GM18858 (cell line): ENCODE data around the gene EOMES.

Experiments used
- ATAC-seq: cut with Tn5 transposase; IDR thresholded peaks from one replicate; pipeline ENCODE4 v1.9.1; 2021; ENCODE audit not compliant: unreplicated experiment

The EOMES gene

DNA sequence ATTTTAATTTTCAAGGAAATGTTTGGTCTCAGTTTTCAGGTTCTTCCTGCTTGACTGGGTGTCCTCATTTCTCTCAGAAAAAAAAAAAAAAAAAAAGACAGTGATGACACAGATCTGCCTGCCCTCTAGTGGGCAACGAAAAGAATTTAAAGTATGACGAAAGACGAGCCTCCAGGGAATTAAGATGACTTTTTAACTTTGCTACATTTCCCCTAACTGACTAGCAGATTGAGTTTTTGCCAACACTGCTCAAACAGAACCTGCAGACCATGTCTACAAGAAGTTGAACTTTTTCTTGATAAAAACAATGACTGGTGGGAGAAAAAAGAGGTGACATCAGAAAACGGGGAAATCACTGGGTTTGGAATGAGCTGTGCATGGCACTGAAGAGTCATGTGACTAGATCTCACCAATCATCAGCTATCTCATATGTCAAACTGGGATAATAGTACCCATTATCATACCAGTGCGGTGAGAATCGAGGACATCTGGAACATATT lies 40.8 kb downstream of the EOMES start:
- ATAC-seq, result peak; percentile 64

DNA sequence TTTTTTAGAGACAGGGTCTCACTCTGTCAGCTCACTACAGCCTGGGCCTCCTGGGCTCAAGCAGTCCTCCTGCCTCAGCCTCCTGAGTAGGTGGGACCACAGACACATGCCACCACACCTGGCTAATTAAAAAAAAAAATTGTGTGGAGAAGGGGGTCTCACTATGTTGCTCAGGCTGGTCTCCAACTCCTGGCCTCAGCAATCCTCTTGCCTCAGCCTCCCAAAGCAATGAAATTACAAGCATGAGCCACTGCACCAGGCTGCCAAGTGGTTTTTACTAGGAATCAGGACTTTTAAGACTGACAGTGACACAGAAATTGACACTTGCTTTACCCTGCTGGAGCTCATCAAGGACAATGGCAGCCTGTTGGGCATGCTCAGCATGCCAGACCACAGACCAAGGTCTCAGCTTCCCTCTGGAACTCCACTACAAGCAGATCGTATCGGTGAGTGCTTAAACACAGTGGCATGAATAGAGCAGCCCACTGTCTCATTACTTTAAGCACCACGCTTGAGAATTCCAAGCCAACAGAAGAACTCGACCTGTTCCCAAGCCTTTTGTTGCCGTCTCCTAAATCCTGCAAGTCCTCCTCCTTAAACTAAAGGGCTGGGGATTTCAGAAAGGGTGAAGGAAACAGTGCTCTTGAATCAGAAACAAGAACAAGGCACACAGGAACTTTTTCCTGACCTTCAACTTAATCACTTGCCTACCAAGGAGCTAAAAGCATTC lies 41.4 kb downstream of the EOMES start:
- no peak for ATAC-seq

DNA sequence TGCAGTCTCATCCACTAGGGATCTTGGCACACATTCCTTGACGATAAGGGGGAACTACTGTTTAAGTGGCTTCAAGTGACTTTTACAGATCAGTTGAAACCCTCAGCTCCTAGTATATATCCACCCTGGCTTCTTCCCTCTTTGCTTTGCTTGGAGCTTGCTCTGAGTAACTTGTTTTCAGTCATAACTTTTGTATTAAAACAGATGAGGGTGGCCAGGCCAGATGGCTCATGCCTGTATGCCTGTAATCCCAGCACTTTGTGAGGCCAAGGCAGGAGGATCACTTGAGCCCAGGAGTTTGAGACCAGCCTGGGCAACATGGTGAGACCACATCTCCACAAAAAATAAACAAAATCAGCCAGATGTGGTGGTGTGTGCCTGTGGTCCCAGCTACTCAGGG lies 42.4 kb downstream of the EOMES start:
- no peak for ATAC-seq

DNA sequence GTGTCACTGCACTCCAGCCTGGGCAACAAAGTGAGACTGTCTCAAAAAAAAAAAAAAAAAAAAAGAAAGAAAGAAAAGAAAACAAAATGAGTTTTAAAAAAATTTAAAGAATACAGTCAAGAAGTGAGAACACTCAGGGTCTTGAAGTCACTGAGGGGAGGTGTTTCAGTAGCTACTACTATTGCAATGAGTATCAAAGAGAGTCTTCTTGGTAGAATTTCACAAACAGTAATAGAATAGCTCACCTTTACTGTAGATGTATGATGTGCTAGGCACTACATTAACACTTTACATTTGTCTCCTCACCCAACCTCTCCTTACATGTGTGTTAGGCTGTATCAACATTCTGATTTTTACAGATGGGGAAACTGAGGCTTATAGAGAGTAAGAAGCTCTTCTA lies 43.9 kb downstream of the EOMES start:
- no peak for ATAC-seq

DNA sequence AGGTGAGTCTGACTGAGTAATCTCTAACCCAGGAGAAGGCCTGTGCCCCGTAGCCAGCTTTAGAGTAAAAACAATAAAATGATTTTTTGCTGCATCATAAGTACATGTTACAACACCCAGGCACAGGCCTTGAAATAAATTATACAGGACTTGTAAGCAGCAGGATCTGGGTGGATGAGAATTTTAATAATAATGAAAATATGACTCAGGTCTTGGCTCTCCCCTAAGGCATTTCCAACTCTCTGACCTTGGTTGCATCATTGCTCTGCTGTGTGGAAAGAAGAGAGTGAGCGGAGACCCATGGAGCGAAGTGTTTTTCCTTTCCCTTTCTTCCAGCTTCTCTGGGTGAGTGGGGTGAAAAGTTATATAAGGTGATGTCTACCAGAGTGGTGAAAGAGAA lies 44.6 kb downstream of the EOMES start:
- no peak for ATAC-seq

DNA sequence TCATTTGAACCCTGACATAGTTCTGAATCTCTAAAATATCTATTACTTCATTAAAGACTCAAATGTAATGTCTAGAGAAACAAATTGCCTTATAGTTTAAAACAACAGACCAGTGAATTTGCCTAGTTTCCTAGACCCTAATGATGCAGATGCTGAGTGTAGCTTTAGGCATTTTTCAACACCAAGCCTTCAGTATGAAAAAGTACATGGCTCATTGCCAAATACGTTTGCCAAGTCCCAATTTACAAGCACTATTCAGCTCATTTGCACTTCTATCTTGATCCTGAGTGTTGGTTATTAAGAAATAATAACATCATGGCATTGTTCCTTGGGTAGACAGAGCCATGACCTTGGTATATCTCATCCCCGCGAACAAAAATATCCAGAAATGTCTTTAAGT lies 46.8 kb downstream of the EOMES start:
- no peak for ATAC-seq

DNA sequence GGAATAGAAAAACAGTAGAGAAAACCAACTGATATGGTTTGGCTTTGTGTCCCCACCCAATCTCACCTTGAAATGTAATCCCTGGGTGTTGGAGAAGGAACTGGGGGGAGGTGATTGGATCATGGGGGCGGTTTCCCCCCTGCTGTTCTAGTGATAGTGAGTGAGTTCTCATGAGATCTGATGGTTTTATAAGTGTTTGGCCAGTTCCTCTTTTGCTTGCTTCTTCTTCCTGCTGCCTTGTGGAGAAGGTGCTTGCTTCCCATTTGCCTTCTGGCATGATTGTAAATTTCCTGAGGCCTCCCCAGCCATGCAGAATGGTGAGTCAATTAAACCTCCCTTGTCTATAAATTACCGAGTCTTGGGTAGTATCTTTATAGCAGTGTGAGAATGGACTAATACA lies 48.4 kb downstream of the EOMES start:
- ATAC-seq, result no peak

DNA sequence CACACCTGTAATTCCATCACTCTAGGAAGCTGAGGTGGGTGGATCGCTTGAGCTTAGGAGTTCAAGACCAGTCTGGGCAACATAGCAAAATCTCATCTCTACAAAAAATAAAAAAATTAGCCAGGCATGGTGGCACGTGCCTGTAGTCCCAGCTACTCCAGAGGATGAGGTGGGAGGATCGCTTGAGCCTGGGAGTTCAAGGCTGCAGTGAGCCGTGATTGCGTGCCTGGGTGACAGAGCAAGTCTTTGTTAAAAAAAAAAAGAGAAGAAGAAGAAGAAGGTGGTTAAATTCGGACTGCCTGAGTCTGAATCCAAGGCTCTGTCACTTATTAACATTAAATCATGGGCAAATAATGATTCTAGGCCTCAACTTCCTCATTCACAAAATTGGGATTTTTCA lies 51.0 kb downstream of the EOMES start:
- no peak for ATAC-seq

DNA sequence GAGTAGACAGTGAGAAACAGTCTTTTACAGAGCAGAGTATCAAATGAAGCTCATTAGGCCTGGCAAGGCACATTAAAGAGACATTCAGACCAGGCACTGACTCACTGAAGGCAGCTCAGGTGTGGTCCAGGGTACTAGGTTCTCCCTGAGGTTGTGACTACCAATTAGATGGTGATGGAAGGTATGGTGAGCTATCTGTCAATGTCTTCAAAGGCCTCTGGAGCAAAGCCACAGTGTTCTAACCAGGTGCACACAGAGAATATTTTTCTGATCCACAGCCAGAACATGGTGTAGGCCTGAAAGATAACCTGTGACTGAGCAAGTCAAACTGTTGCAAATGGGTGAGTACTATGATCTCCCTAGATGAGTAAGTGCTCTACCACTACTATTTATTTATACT lies 51.5 kb downstream of the EOMES start:
- no peak for ATAC-seq

DNA sequence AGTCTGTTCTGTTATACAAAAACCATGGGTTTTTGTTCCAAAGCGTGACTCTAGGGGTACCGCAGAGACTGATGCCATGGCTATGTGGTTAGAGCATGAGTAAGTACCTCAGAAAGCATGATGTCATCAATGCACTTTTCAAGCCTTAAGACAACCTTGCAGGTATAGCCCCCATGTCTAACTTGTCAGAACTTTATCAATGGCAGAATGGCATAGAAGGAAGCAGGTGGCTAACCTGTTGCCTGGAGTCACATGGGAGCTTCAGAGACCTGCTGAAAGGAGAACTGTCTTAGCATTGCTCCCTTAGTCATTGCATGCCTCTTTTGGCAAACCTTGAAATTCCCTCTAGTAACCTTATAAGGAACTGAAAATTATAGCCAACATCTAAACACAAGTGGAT lies 52.5 kb downstream of the EOMES start:
- ATAC-seq, result peak; percentile 35

DNA sequence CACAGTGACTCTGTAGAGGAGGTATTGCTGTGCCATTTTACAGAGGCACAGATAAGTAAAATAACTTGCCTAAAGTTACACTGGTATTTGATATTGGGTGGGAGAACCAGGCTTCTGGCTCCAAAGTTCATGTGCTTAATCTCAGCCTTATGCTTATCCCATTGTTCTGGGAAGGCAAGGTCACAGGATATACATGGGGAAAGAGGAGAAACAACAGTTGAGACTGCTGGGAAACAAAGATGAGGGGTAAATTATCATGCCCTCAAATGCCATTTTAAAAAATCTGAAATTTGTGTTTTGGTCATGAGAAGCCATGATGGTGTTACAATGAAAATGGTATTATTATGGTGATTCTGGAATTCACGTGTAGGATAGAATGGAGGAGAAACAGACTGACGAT lies 54.4 kb downstream of the EOMES start:
- ATAC-seq, result no peak

DNA sequence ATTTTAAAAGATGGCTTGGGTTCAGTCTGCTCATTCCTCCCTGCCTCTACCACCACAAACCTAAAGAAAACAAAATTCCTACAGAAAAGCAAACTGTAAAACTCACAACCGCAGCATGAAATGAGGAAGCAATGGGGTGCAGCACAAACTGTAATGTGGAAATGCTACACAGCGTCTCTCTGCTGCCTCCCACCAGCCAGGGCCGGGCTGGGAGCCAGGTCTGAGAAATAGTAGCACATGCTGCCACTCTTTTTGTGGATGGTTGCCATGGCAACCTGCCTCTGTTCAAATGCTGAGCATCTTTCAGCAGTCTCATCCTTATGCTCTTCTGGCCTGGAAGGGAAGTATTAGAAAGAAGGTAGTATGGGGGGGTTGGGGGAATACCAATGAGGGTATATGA lies 55.4 kb downstream of the EOMES start:
- ATAC-seq, result peak; percentile 35

DNA sequence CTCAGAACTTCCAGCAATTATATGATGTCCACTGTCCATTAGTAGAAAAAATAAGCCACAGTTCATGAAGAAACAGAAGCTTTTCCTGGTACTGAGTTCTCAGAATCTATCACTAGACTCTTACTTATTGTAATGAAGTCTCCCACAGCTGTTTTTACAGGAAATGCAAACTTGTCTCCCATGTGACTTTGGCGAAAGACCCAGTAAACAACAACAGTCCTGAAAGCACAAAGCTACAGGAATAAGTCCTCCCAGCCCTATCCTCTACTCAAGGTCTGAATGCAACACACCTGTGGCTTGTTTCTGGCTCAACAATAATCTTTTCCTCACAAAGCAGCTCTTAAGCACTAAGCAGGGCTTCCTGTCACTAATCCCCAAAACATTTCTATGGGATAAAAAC lies 55.9 kb downstream of the EOMES start:
- peak; percentile 38 for ATAC-seq
